Measurements from ENCODE around the gene CAPN2. TPM values are rescaled to one million over a fixed set of nuclear protein-coding genes. Genes with fewer than 3 reads are reported as not detected.

CAPN2 gene
- total RNA-seq, 1 experiment from 2014 or later = 1,259 TPM

DNA sequence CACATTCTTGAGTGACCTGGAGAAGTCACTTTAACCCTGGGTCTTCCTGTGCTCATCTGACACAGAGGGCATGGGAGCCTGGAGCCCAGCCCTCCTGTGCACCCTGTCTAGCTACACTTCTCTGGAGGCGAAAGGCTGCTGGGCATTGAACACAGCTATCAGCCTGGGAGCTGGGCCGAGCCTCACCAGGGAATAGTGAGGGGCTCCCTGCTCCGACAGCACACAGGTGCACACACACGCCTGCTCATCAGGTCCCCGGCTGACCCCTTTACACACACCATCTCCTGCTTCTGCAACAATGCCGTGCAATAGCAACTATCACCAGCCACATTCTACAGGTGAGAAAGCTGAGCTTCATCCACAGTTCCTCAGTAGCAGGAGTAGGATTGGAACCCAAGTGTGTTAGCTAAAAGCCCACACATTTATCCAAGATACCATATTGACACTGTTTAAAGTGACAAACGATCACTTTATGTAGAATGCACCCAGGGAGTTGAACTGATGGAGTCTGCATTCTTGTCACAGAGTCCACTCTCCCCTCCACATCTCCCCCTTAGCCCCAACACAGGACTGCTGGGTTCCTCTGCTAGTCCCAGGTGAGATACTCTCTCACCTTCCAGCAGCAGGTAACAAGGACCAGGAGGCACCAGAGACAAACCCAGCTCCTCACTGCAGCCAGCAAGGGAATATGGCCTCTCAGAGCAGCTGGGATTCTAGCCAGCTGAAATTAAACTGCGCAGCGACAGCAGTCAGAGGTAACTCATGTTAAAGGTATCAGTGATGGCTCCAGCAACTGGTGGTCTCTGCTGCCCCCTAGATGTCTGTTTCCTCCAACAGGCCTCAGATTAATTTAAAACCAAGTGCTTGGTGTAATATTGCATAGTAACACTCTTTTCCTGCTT, 28.5 kb upstream of the CAPN2 start:
- ChIA-PET POLR2A (ENCODE audit: unreplicated experiment) (interaction anchor here (0.6 kb wide), 1 partner anchor 73 kb away, joined by 3 read pairs; no protein-coding TSS in a partner anchor), CTCF (interaction anchor here (0.6 to 2.2 kb wide), 8 partner anchors 30 to 560 kb away, joined by 3 to 20 read pairs (median 4); no protein-coding TSS in a partner anchor)
- no peak overlapping the region for H3K27ac ChIP-seq (ENCODE audit: low read length)
- no peaks in the 10 kb centered on the region for H4K20me1 ChIP-seq (ENCODE audit: low read length)
- no peaks in the 10 kb centered on the region for H3K9me2 ChIP-seq (replicated peaks; ENCODE audit: low read length)
- no peaks in the 10 kb centered on the region for H3F3A ChIP-seq (ENCODE audit: low read length, unreplicated experiment)
- no TSS peak for BruUV-seq (replicated peaks)
- TF ChIP-seq, protein P1, sequence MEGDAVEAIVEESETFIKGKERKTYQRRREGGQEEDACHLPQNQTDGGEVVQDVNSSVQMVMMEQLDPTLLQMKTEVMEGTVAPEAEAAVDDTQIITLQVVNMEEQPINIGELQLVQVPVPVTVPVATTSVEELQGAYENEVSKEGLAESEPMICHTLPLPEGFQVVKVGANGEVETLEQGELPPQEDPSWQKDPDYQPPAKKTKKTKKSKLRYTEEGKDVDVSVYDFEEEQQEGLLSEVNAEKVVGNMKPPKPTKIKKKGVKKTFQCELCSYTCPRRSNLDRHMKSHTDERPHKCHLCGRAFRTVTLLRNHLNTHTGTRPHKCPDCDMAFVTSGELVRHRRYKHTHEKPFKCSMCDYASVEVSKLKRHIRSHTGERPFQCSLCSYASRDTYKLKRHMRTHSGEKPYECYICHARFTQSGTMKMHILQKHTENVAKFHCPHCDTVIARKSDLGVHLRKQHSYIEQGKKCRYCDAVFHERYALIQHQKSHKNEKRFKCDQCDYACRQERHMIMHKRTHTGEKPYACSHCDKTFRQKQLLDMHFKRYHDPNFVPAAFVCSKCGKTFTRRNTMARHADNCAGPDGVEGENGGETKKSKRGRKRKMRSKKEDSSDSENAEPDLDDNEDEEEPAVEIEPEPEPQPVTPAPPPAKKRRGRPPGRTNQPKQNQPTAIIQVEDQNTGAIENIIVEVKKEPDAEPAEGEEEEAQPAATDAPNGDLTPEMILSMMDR (conservative IDR thresholded peaks at IDR 0.05; ENCODE audit: low read depth, low read length) = peak; percentile 94
- no peak for TF ChIP-seq EZH2 (IDR thresholded peaks at IDR 0.05; ENCODE audit: low read length, unreplicated experiment)
- TF ChIP-seq EZH2phosphoT487 (IDR thresholded peaks at IDR 0.05; ENCODE audit: borderline replicate concordance, low read length) = no peak
- H3K36me3 ChIP-seq (ENCODE audit: low read depth, low read length) = no peaks in the 10 kb centered on the region
- H2AFZ ChIP-seq (ENCODE audit: low read length) = peak overlapping the region; percentile 51
- H3K4me3 ChIP-seq (ENCODE audit: low read length) = no peak overlapping the region
- H3K4me2 ChIP-seq (ENCODE audit: low read length) = no peak overlapping the region
- no peaks in the 10 kb centered on the region for H3K79me2 ChIP-seq (ENCODE audit: low read length)
- no peaks in the 10 kb centered on the region for H3K9me3 ChIP-seq (ENCODE audit: low read length)
- peaks cover 3% of the 10 kb centered on the region; the same call in 1 of the 2 replicates for H3K4me1 ChIP-seq (ENCODE audit: insufficient read depth, low read length)
- H3K9ac ChIP-seq (ENCODE audit: low read length) = no peak overlapping the region
- peak; percentile 90 for DNase-seq
- intact Hi-C loops (cut with micrococcal nuclease) = loop anchor here (1.0 to 10.0 kb wide), 6 partner anchors 30 to 889 kb away; no protein-coding TSS in a partner anchor
- no peaks in the 10 kb centered on the region for H3K27me3 ChIP-seq (ENCODE audit: low read length)
- peak; percentile 89 for ATAC-seq

DNA sequence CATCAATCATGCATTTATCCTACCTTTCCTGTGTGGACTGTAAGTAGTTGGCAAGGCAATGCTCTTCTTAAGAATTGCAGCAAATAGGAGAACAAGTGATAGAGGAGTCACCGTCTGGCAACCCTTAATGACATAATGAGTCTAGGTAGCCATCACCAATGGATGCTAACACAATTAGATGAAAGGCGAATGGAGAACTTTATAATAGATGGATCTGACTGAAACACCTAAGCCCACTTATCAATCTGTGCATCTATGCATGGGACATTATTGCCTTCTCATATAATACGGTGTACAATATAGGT, 27.9 kb upstream of the CAPN2 start:
- no peaks in the 10 kb centered on the region for H3K9me2 ChIP-seq (replicated peaks; ENCODE audit: low read length)
- ChIA-PET POLR2A (ENCODE audit: unreplicated experiment) (no interaction called here), CTCF (interaction anchor here (0.6 to 2.2 kb wide), 6 partner anchors 53 to 551 kb away, joined by 3 to 20 read pairs (median 4); no protein-coding TSS in a partner anchor)
- no peaks in the 10 kb centered on the region for H4K20me1 ChIP-seq (ENCODE audit: low read length)
- ATAC-seq (no peak), DNase-seq (no peak)
- no peaks in the 10 kb centered on the region for H3K79me2 ChIP-seq (ENCODE audit: low read length)
- no peak for TF ChIP-seq EZH2 (IDR thresholded peaks at IDR 0.05; ENCODE audit: low read length, unreplicated experiment)
- no peak for TF ChIP-seq EZH2phosphoT487 (IDR thresholded peaks at IDR 0.05; ENCODE audit: borderline replicate concordance, low read length)
- TF ChIP-seq, protein P1 (conservative IDR thresholded peaks at IDR 0.05; ENCODE audit: low read depth, low read length) = peak; percentile 42; the same call in 1 of the 2 replicates
- no peak overlapping the region for H2AFZ ChIP-seq (ENCODE audit: low read length)
- no peak overlapping the region for H3K27ac ChIP-seq (ENCODE audit: low read length)
- no peak overlapping the region for H3K9ac ChIP-seq (ENCODE audit: low read length)
- no TSS peak for BruUV-seq (replicated peaks)
- H3K4me2 ChIP-seq (ENCODE audit: low read length) = no peak overlapping the region
- no peak overlapping the region for H3K4me3 ChIP-seq (ENCODE audit: low read length)
- no peaks in the 10 kb centered on the region for H3F3A ChIP-seq (ENCODE audit: low read length, unreplicated experiment)
- peaks cover 3% of the 10 kb centered on the region; the same call in 1 of the 2 replicates for H3K4me1 ChIP-seq (ENCODE audit: insufficient read depth, low read length)
- H3K27me3 ChIP-seq (ENCODE audit: low read length) = no peaks in the 10 kb centered on the region
- H3K36me3 ChIP-seq (ENCODE audit: low read depth, low read length) = no peaks in the 10 kb centered on the region
- intact Hi-C loops (cut with micrococcal nuclease) = loop anchor here (1.0 to 10.0 kb wide), 6 partner anchors 30 to 890 kb away; no protein-coding TSS in a partner anchor
- H3K9me3 ChIP-seq (ENCODE audit: low read length) = no peaks in the 10 kb centered on the region
